ENCODE measurements around the gene AZU1. TPM values are rescaled to one million over a fixed set of nuclear protein-coding genes. Genes with fewer than 3 reads are reported as not detected.

Gene AZU1
- total and polyA plus RNA-seq, 2 of the 8 experiments (the other 6 are each of a cell fraction or from before 2014, with no cell fraction given), result 0.80 to 1.3 TPM

- TF ChIP-seq GTF2F1 (IDR thresholded peaks at IDR 0.05; ENCODE audit: borderline replicate concordance, low read depth, low read length), result no peak
- no peak for TF ChIP-seq CEBPB (IDR thresholded peaks at IDR 0.05; ENCODE audit: low read depth, low read length)
- no peak for TF ChIP-seq JUND (IDR thresholded peaks at IDR 0.05; ENCODE audit: low read length)
- TF ChIP-seq JUN (IDR thresholded peaks at IDR 0.05; ENCODE audit: low read depth, low read length), result no peak
- TF ChIP-seq RBBP5 (IDR thresholded peaks at IDR 0.05; ENCODE audit: borderline replicate concordance, low read depth, low read length), result no peak
Observed at GRCh38 chr19:867855-868457, 40.3 kb downstream of the AZU1 start (continued).
